H1 (cell line): ENCODE measurements around the gene DPEP2. TPM values are rescaled to one million over a fixed set of nuclear protein-coding genes. Genes with fewer than 3 reads are reported as not detected.
A peak's percentile ranks its signal among the peaks of the same experiment; 100 is the strongest.

Experiments
- BACH1 ChIP-seq: IDR thresholded peaks from 2 replicates; pipeline ENCODE4 v1.6.1; 2012; ENCODE audit warnings: low read length, improper control_type of control experiment
- CBX5 ChIP-seq: fragments of 300-800, 300-1000 bp; sonication (generic); IDR thresholded peaks from 2 replicates; pipeline ENCODE4 v1.7.1; 2016; ENCODE audit warnings: antibody characterized with exemption, low read length, low read depth
- CHD1 ChIP-seq: IDR thresholded peaks from 2 replicates; pipeline ENCODE4 v1.6.1; 2012; ENCODE audit warnings: low read depth, low read length, improper control_type of control experiment
- CHD7 ChIP-seq: fragments of 300-600 bp; sonication (generic); IDR thresholded peaks from 2 replicates; pipeline ENCODE4 v1.7.1; 2012; ENCODE audit warnings: low read length, moderate library complexity, mild to moderate bottlenecking, inconsistent platforms; ENCODE audit not compliant: insufficient replicate concordance
- SP1 ChIP-seq: IDR thresholded peaks from 2 replicates; pipeline ENCODE4 v1.6.1; 2011; ENCODE audit warnings: low read depth, low read length
- SP4 ChIP-seq: IDR thresholded peaks from 2 replicates; pipeline ENCODE4 v1.6.1; 2012; ENCODE audit warnings: low read length, inconsistent platforms
- SRF ChIP-seq: IDR thresholded peaks from 2 replicates; pipeline ENCODE4 v1.6.1; 2011; ENCODE audit warnings: mild to moderate bottlenecking, low read depth, low read length, moderate library complexity
- SUZ12 ChIP-seq: fragments of 200-600 bp; sonication (generic); IDR thresholded peaks from 2 replicates; pipeline ENCODE4 v1.6.1; 2012; ENCODE audit warnings: mild to moderate bottlenecking, inconsistent platforms, low read length, moderate library complexity, mixed read lengths
- USF2 ChIP-seq: IDR thresholded peaks from 2 replicates; pipeline ENCODE4 v1.6.1; 2011; ENCODE audit warnings: low read length, improper control_type of control experiment
- ZNF274 ChIP-seq: IDR thresholded peaks from 2 replicates; pipeline ENCODE4 v1.7.0; 2012; ENCODE audit warnings: low read length, borderline replicate concordance; ENCODE audit errors: extremely low read depth
- polyA plus RNA-seq, 7 experiments: library from polyadenylated mRNA; depleted of rRNA in 3 of 7; stranded (reverse) in 5 of 7; unstranded in 2 of 7; fragments of >200 nt in 5 of 7; fragments of 200-250 nt in 2 of 7; gene quantifications; 1 replicate in 5 of 7; 2 replicates in 1 of 7; 4 replicates in 1 of 7; pipeline versions ENCODE4 v1.2.1 to v1.2.3, GENCODE V29; 2011 to 2013; ENCODE audit warnings: missing spikeins in 2 of 7, mixed read lengths in 2 of 7
- total RNA-seq: library from RNA; stranded (reverse); fragmentation: NEBNext Ultra II Directional; extraction: Animal tissue kit (Norgen Biotek cat#: 25700); gene quantifications from 2 replicates; pipeline ENCODE4 v1.2.1, GENCODE V29; 2021

DPEP2 gene
- total and polyA plus RNA-seq, 2 of the 8 experiments (the other 6 are each of a cell fraction or from before 2014, with no cell fraction given): not detected

GRCh38 chr16:68022728-68023537 is 23.6 kb upstream of the DPEP2 start, which contains the start of the genes DDX28 and DUS2 (continued):
- TF ChIP-seq CHD7 (no peak), SP1 (0 out of 2 replicates have a peak, but pooled peaks have one; percentile 23), CHD1 (no peak), SP4 (no peak), SUZ12 (no peak), CBX5 (no peak), BACH1 (0 out of 2 replicates have a peak, but pooled peaks have one; percentile 3), USF2 (no peak), ZNF274 (no peak), SRF (peak; percentile 83)
